Nephron progenitor cell (in vitro differentiated cells): ENCODE measurements around the gene OR10H1.

Experiments used
- DNase-seq: peaks from one replicate; pipeline ENCODE4 v3.0.0; 2021
- H3K27ac Mint-ChIP-seq: 2 replicates; pipeline ENCODE4 v1.8.0; 2021; ENCODE audit warnings: mild to moderate bottlenecking, moderate library complexity, mixed read lengths
- H3K27me3 Mint-ChIP-seq: 2 replicates; pipeline ENCODE4 v1.8.0; 2021; ENCODE audit warnings: mild to moderate bottlenecking, low read depth, mixed read lengths; ENCODE audit not compliant: poor library complexity
- H3K36me3 Mint-ChIP-seq: 2 replicates; pipeline ENCODE4 v1.8.0; 2021; ENCODE audit warnings: low read depth, mixed read lengths
- H3K4me1 Mint-ChIP-seq: 2 replicates; pipeline ENCODE4 v1.8.0; 2021; ENCODE audit warnings: mixed read lengths
- H3K4me3 Mint-ChIP-seq: 2 replicates; pipeline ENCODE4 v1.8.0; 2021; ENCODE audit warnings: mild to moderate bottlenecking, moderate library complexity, mixed read lengths
- H3K9me3 Mint-ChIP-seq: 2 replicates; pipeline ENCODE4 v1.8.0; 2021; ENCODE audit warnings: mild to moderate bottlenecking, moderate library complexity, mixed read lengths
- CTCF ChIP-seq: fragments of 200-600 bp; sonication (generic); IDR thresholded peaks from 2 replicates; pipeline ENCODE4 v1.5.0; 2021; ENCODE audit warnings: antibody characterized with exemption

Gene OR10H1

DNA sequence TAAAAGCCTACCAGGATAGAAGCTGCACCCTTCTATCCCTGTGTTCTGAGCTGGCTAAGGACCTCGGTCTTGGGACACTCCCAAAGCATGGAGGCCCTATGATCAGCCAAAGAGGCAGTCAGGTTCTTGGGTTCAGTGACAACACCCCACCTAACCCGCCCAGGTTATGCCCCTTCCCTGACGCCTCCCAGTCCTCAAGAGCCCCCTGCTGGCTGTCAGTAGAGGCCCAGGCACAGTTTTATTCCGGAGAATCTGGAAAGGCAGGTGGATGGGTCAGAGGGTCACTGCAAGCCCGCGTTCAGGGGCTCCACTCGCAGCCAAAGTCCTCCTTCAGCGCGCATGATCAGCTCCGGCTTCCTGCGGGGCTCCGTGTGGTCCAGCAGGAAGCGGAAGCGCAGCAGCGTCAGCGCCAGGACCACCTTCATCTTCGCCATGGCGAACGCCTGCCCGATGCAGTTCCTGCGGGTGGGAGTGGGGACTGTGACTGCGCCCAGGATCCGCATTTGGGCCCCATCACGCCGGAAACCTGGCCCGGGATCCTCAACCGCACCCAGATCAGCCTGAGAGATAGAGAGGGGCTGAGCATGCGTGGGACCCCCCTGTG lies 55.4 kb downstream of the OR10H1 start:
- H3K9me3 Mint-ChIP-seq: peaks cover 86% of the 10 kb centered on the region
- H3K4me3 Mint-ChIP-seq: no peak overlapping the region
- H3K4me1 Mint-ChIP-seq: no peaks in the 10 kb centered on the region
- H3K27ac Mint-ChIP-seq: no peak overlapping the region
- no peaks in the 10 kb centered on the region for H3K27me3 Mint-ChIP-seq
- DNase-seq: no peak
- TF ChIP-seq CTCF: no peak
- no peaks in the 10 kb centered on the region for H3K36me3 Mint-ChIP-seq

DNA sequence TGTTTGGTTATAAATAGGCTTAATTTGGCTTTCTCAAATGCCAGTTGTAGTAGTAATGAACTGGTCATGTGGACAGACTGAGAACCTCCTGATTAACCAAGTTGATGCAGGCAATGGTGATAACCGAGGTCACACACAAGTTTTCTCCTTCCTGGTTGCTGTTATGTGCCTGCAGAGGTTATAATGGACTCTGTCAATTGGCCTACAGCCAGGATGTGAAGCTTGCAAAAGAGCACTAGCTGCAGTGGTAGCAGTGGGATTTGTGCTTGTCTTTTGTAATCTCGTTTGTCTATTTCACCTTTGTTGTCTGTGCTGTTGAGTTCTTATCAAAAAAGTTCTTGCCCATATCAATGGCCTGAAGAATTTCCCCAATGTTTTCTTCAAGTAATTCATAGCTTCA lies 57.1 kb downstream of the OR10H1 start:
- H3K27ac Mint-ChIP-seq: no peak overlapping the region
- TF ChIP-seq CTCF: no peak
- H3K27me3 Mint-ChIP-seq: no peaks in the 10 kb centered on the region
- H3K4me3 Mint-ChIP-seq: no peak overlapping the region
- no peaks in the 10 kb centered on the region for H3K36me3 Mint-ChIP-seq
- DNase-seq: no peak
- peaks cover 90% of the 10 kb centered on the region for H3K9me3 Mint-ChIP-seq
- no peaks in the 10 kb centered on the region for H3K4me1 Mint-ChIP-seq
